Tibial artery (tissue), 4 donors: ENCODE measurements around the gene CDC6.

Experiments used
- DNase-seq, 2 donors: peaks; one replicate each; pipeline ENCODE4 v3.0.0-alpha.2; 2019
- H3K27ac ChIP-seq, 2 donors: fragments of 200-600 bp; sonication (generic) in 1 of 2; 1 replicate in 1 of 2; 2 replicates in 1 of 2; pipeline ENCODE4 v1.5.1; 2018 to 2019; ENCODE audit warnings: mild to moderate bottlenecking in 1 of 2
- H3K27me3 ChIP-seq, 2 donors: fragments of 200-600 bp; sonication (generic) in 1 of 2; one replicate each; pipeline versions ENCODE4 v1.5.1 to v1.6.0; 2016 to 2019
- H3K36me3 ChIP-seq, 3 donors: fragments of 200-600 bp; sonication (generic) in 2 of 3; one replicate each; pipeline ENCODE4 v1.5.1; 2016 to 2019; ENCODE audit warnings: mild to moderate bottlenecking in 2 of 3
- H3K4me1 ChIP-seq, 4 donors: fragments of 200-600 bp; sonication (generic) in 2 of 4; 1 replicate in 3 of 4; 2 replicates in 1 of 4; pipeline ENCODE4 v1.5.1; 2016 to 2019
- H3K4me3 ChIP-seq, 2 donors: fragments of 200-600 bp; sonication (generic) in 1 of 2; 1 replicate in 1 of 2; 2 replicates in 1 of 2; pipeline ENCODE4 v1.5.1; 2018 to 2019; ENCODE audit warnings: mild to moderate bottlenecking in 2 of 2
- H3K9me3 ChIP-seq, 3 donors: fragments of 200-600 bp; sonication (generic) in 1 of 3; one replicate each; pipeline ENCODE4 v1.5.1; 2016 to 2019
- intact Hi-C: fragments of 100-400 bp; cut with DNase I; formaldehyde crosslinking; loops from one replicate; pipeline ENCODE4 v1.15.0; 2023; ENCODE audit warnings: low total_unique reads
- TF ChIP-seq, protein P1 (sequence below), 2 experiments: fragments of 200-600 bp in 1 of 2; fragments of 450-650 bp in 1 of 2; IDR thresholded peaks; one replicate each; pipeline ENCODE4 v1.5.1; 2017 to 2019; ENCODE audit warnings: antibody characterized with exemption in 2 of 2, mild to moderate bottlenecking in 1 of 2, moderate library complexity in 1 of 2

CDC6 gene

DNA sequence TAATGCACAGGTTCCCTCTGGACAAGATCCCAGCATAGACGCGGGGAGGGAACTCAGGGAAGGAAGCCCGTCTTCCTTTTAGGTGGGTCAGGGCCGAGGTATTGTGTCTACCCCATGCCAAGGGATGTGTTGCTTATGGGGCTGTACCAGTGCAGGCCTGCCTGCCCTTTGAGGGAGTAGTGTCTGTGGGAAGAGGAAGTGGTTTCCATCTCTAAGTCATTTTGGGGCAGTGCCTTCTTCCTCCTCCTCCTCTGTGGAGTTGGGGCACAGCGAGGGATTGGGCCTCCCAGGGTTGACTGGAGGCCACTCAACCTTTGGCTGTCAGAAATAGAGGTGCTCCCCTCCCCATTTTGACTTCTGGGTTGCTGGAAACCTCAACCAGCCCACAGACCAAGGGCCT lies 50.4 kb downstream of the CDC6 start:
- Histone ChIP-seq H3K27ac (peak overlapping the region; percentile 12 to 21), H3K4me1 (peaks cover under 1 to 76% (median 61%) of the 10 kb centered on the region in 4 donors)

DNA sequence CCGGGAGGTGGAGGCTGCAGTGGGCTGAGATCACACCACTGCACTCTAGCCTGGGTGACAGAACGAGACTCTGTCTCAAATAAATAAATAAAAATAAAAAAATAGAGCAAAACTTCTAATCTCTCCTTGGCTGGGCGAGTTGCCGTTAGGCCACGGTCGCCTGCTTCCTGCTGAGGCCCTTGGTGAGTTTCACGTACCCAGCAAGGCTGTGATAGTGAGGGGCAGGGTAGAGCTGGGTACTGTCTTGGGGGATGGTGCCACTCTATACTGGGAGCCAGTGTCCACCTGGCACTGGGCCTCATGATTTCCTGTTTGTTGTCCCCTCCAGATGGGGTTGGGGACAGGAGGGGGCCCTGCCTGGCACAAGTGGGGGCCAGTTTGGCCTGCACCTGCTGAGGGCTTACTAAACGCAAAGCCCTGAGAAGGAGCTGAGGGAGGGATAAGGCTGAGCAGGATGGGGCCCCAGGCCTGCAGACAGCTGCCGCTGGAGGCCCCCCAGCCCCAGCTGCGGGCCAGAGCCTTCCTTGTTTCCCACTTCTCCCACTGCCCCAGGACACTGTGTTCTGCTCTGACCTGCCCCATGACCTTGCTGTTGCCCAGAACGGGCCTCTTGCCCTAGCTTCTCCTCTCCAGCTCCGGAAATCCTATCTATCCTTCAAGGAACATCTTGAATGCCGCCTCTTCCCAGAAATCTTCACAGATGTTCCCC lies 51.4 kb downstream of the CDC6 start:
- Histone ChIP-seq H3K4me3 (no peak overlapping the region), H3K27ac (peak overlapping the region; percentile 29 to 96), H3K9me3 (no peaks in the 10 kb centered on the region), H3K27me3 (no peaks in the 10 kb centered on the region), H3K4me1 (peaks cover 0 to 76% (median 60%) of the 10 kb centered on the region in 4 donors), H3K36me3 (no peaks in the 10 kb centered on the region)
- TF ChIP-seq, protein P1, sequence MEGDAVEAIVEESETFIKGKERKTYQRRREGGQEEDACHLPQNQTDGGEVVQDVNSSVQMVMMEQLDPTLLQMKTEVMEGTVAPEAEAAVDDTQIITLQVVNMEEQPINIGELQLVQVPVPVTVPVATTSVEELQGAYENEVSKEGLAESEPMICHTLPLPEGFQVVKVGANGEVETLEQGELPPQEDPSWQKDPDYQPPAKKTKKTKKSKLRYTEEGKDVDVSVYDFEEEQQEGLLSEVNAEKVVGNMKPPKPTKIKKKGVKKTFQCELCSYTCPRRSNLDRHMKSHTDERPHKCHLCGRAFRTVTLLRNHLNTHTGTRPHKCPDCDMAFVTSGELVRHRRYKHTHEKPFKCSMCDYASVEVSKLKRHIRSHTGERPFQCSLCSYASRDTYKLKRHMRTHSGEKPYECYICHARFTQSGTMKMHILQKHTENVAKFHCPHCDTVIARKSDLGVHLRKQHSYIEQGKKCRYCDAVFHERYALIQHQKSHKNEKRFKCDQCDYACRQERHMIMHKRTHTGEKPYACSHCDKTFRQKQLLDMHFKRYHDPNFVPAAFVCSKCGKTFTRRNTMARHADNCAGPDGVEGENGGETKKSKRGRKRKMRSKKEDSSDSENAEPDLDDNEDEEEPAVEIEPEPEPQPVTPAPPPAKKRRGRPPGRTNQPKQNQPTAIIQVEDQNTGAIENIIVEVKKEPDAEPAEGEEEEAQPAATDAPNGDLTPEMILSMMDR (IDR thresholded peaks at IDR 0.05): no peak
- DNase-seq: no peak
- intact Hi-C loops: no loop called here

More for the DNA sequence above, 50.4 kb downstream of the CDC6 start:
- H3K36me3 ChIP-seq: no peaks in the 10 kb centered on the region
- no peaks in the 10 kb centered on the region for H3K27me3 ChIP-seq
- intact Hi-C loops: no loop called here
- H3K4me3 ChIP-seq: no peak overlapping the region
- TF ChIP-seq, protein P1 (IDR thresholded peaks at IDR 0.05): no peak
- DNase-seq: no peak
- no peaks in the 10 kb centered on the region for H3K9me3 ChIP-seq

DNA sequence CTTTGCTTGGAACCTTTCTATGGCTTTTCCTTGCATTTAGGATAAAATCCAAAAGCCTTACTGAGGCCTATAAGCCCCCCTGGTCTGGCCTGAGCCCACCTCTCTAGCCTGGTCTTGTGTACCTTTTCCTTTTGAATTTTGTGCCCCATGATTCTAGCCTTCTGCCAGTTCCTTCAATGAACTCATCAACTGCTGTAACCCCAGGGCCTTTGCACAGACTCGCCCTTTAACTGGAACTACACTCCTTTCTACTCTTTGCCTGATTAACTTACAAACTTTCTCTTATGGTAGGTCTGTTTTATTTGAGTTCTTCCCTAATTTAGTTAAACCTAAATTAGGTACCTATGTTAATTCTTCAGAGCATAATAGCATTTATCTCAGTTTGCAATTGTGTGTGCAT lies 52.6 kb downstream of the CDC6 start:
- Histone ChIP-seq H3K4me3 (no peak overlapping the region), H3K4me1 (peaks cover 0 to 76% (median 60%) of the 10 kb centered on the region in 4 donors), H3K27ac (peak overlapping the region in 1 of 2 donors; percentile 96), H3K27me3 (no peaks in the 10 kb centered on the region), H3K9me3 (no peaks in the 10 kb centered on the region), H3K36me3 (no peaks in the 10 kb centered on the region)
- no peak for DNase-seq
- intact Hi-C loops: no loop called here
- TF ChIP-seq, protein P1 (IDR thresholded peaks at IDR 0.05): no peak

DNA sequence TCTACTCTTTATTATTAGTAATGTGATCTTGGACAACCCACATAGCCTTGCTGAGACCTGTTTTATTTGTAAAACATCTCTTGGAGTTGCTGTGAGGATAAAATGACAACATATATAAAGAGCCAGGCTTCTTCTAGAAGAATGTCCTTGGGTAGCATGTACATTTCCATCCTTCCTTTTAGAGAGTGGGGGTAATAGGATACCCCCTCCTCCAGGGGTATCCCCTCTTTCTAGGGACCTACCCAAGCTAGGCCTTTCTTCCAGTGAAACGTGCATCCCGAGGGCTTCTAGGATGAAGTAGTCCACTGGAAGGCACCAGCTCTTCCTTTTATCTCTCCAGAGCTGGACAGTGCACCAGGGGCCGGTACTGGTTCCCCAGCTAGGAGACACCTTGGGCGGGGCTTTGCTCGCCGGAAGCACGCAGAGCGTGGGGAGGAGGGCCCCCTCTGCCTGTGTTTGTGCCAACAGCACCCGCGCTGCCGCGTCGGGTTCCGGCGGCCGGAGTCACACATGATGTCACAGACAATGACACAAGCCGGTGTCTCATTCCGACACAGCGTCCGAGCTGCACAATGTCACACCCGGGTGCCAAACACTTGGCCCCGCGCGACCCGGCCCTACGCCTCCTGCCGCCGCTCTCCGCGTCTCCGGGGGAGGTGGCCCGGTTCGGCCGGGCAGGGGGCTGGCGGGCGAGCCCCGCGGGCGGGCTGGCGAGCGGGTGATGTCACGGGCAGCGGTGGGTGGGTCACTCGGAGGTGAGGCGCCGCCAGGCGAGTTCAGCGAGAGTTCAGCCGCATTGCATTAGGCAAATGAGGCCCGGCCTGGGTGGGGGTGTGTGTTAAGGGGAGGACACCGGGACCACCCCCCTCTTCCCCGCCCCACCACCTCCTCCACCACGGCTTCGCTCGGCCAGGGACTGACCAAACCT lies 53.5 kb downstream of the CDC6 start:
- no peaks in the 10 kb centered on the region for H3K9me3 ChIP-seq
- H3K36me3 ChIP-seq: no peaks in the 10 kb centered on the region
- peak overlapping the region; percentile 96 for H3K27ac ChIP-seq
- intact Hi-C loops: no loop called here
- TF ChIP-seq, protein P1 (IDR thresholded peaks at IDR 0.05): peak; percentile 8 to 13
- H3K4me3 ChIP-seq: peak overlapping the region; percentile 70 to 97
- H3K27me3 ChIP-seq: no peaks in the 10 kb centered on the region
- DNase-seq: peak; percentile 94 to 98
- H3K4me1 ChIP-seq: peaks cover 0 to 76% (median 59%) of the 10 kb centered on the region in 4 donors

DNA sequence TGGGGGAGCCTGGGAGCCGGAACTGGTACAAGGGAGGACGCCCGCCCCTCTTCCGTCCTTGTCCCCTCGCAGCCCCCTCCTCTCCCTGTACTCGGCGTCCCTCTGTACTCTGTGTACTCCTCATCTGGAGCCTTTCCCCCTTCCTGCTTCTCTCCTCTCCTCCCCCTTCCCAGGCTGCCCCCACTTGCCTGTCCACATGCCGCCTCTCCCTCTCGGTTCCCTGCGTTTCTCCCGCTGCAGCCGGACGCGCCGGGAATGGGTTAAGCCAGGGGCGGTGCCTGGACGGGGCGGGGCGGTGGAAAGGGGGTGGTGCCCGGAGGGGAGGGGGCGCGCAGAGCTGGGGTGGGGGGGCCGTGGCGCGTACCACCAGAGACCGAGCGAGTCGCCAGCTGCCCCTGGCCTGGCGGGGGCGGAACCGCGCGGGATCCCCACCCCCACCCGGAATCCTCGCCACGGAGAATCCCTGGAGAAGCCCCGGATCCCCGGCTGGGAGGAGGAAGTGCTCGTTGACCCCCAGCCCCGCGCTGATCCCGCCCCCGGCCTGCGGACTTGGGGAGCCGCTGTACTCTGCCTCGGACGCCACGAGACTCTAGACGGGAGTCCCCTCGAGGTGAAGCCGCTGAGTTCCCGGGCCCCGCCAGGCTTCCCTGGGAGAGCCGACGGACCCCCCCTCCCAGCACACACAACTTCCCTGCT lies 54.3 kb downstream of the CDC6 start:
- H3K4me3 ChIP-seq: peak overlapping the region; percentile 70 to 97
- no peaks in the 10 kb centered on the region for H3K36me3 ChIP-seq
- H3K4me1 ChIP-seq: peaks cover 0 to 81% (median 63%) of the 10 kb centered on the region in 4 donors
- DNase-seq: peak; percentile 79 to 89
- intact Hi-C loops: no loop called here
- TF ChIP-seq, protein P1 (IDR thresholded peaks at IDR 0.05): no peak
- peak overlapping the region; percentile 96 for H3K27ac ChIP-seq
- H3K27me3 ChIP-seq: no peaks in the 10 kb centered on the region
- no peaks in the 10 kb centered on the region for H3K9me3 ChIP-seq
